Hematopoietic multipotent progenitor cell treated with erythropoietin and hydrocortisone succinate and interleukin-3 and kit ligand, for 15 days (in vitro differentiated cells): ENCODE measurements around the gene COG6.

ENCODE experiments used
- DNase-seq: peaks from one replicate; pipeline ENCODE4 v3.0.0-alpha.2; 2015; ENCODE audit warnings: low spot score

The COG6 gene

DNA sequence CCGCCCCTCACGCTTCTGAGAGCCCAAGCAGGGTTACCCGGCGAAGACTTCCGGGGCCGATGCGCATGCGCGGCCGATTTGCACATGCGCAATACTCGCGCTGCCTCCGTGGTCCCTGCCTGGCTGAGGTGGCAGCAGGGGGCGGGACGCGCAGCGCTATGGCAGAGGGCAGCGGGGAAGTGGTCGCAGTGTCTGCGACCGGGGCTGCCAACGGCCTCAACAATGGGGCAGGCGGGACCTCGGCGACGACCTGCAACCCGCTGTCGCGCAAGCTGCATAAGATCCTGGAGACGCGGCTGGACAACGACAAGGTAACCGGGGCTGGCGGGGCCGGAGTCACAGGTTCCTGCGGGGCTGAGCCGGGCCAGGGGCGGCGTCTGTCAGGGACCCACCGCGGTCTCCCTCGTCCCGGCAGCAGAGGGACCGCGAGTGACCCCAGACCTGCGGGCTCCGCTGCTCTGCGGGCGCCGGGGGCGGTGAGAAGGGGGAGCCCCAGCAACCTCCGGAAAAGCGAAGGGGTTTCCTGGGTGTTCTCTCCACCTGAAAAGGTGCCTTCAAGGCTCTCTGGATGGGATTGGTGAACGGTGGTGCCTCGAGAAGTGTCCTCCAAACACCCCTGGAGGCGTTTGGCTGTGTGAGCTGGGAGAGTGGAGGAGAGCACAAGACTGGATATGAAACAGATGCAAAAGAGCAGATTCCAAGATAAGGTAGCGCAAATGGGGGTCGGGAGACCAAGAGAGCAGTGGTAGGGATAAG, at the start of gene COG6:
Gene COG6 (plus strand): TSS at position 94 of the 756 bp plus-strand sequence. CDS start 65 bp downstream, at position 159.
- DNase-seq = peak; percentile 89

DNA sequence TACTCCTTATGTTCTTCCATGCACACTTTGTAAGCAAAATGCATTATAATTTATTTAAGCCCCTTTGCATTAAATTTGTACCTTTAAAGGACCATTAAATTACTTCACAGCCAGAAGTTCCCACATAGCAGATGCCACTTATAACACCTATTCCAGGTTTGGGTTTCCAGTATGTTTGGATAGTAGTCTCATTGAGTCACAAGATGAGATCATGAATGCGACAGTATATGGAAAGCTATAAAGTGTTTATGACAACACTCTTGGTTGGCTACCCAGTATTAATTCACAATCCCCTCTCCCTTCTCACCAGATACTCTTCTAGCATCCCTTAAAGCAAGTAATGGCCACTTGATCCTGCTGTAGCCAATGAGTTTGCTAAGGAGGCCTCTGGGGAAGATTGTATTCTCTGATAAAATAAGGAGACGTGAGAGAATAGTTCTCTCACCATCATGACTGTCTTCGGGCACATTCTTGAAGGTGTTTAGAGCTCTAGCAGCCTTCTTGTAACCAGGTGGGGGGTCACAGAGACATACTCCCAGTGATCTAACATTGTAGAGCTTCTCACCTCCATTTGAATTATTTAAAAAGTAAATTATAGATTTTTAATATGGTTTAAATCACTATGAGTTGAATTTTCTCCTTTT, 49.7 kb upstream of the COG6 start:
- no peak for DNase-seq

- no peak for DNase-seq
Measured at GRCh38 chr13:39607876-39608275, 47.6 kb upstream of the COG6 start.

DNA sequence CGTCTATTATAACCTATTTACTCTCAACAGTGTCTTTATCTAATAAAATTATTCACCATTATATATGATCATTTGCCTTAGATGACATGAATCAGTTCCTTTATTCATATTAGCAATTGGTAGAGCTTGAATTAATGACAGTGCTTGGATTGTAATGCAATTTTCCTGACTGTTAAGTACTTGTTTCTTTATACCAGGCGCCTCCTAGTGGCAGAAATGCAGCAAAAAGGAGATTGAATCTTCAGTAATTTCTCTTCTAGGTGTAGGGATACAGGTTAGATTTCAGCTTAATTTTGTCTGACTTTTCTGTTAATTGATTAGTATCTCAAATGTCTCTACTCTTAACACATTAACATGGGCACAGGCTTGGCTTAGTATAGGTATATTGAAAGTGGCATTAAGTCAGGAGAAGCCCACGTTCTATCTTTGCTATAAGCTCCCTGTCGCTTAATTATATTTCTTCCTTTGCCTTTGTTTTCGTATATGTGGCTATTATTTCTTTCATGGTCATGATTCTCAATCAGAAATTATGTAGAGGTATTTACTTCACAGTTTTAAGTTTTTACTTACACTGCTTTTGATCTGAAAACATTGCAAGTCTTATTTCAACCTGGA, 43.3 kb upstream of the COG6 start:
- peak; percentile 60 for DNase-seq

DNA sequence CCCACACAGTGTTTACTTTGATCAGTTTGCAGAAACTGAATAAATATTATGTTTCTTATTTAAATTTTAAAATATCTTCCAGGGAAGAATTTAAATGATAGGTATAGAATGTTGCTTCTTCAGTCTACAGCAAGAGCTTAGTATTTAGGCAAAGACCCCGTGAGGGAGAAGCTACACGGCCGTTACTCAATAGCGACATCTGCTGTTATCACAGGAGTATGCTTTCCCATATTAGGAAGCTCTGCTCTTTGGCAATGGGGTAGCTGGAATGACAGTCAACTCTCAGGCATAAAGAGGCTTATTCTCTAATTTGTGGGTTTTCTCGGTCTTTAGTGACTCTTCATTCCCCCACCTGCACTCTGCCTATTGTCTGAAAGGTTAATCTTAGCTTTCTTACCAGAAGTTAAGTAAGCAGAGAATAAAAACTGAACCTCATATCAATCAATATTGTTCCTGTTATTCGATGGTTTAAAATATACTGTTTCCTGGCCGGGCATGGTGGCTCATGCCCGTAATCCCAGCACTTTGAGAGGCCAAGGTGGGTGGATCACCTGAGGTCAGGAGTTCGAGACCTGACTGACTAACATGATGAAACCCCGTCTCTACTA, 39.3 kb upstream of the COG6 start:
- peak; percentile 50 for DNase-seq

DNA sequence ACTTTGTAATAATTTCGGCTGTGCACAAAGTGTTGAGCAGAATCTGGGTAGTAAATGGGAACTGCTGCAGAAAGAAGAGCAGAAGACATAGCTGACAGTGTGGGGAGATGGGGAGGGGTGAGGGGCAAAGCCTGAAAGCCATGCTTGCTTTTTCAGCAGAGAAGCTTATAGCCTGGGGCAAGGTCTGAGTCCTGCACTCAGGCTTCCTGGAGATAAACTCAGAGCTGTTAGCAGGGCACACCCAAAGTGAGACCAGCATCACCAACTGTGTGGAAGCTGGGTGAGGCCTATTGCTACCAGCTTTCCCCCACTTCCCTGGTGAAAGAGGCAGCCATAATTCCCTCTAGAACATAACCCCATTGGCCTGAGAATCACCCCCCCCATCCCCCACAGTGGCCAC, 36.9 kb upstream of the COG6 start:
- DNase-seq = no peak

DNA sequence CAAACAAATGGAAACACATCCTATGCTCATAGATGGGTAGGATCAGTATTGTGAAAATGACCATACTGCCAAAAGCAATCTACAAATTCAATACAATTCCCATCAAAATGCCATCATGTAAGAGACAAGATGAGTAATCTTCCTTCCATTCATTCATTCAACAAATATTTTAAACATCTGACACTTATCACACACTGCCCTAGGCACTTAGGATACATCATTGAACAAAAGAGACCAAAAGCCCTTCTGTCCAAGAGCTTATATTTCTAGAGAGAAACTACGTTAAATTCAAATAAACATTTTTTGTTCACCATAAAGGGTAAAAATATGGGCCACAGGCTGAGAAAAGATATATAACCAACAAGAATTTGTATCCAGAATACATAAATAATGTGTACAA, 32.0 kb upstream of the COG6 start:
- no peak for DNase-seq

DNA sequence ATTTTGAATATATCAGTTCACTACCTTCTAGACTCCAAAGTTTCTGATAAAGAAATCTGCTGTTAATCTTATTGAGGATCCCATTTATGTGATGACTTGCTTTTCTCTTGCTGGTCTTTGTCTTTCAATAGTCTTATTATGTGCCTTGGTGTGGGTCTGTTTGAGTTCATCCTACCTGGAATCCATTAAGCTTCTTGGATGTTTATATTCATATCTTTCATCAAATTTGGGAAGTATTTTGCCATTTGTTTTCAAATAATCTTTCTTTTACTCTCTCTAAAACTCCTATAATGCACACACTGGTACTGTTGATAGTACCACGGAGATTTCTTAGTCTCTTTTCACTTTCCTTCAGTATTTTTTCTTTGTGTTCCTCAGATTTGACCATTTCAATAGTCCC, 24.2 kb upstream of the COG6 start:
- DNase-seq = no peak

GRCh38 chr13:39632994-39633393, 22.5 kb upstream of the COG6 start:
- no peak for DNase-seq

- DNase-seq = no peak
Measured at GRCh38 chr13:39635564-39635963, 19.9 kb upstream of the COG6 start.

DNA sequence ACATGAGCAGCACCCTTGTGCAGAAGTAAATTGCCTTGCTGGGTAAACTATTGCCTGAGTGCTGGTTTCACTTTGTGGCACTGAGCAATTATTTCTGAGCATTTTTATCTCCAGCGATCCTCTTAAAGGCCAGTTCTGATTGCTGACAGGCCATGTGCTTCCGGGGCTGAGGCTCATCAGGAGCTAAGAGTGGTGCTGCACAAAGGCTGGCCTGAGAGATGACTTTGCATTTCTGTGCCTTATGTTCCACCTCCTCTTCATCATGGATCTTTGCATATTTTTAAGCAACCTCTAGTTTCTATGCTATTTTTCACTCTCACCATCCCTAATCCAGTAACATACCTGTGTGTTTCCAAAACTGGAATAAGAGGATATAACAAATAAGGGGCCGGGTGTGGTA, 17.6 kb upstream of the COG6 start:
- no peak for DNase-seq

GRCh38 chr13:39641645-39642044, 13.8 kb upstream of the COG6 start:
- DNase-seq = no peak

GRCh38 chr13:39646122-39646521, 9.3 kb upstream of the COG6 start:
- no peak for DNase-seq

GRCh38 chr13:39655041-39655568, 357 bp upstream of the COG6 start:
- no peak for DNase-seq

GRCh38 chr13:39656325-39656677, 839 bp downstream of the COG6 start:
- DNase-seq = peak; percentile 8

- DNase-seq = no peak
Measured at GRCh38 chr13:39663508-39663907, 8.0 kb downstream of the COG6 start.

- no peak for DNase-seq
Measured at GRCh38 chr13:39663958-39664357, 8.5 kb downstream of the COG6 start.

- DNase-seq = no peak
Measured at GRCh38 chr13:39665763-39666162, 10.3 kb downstream of the COG6 start.

DNA sequence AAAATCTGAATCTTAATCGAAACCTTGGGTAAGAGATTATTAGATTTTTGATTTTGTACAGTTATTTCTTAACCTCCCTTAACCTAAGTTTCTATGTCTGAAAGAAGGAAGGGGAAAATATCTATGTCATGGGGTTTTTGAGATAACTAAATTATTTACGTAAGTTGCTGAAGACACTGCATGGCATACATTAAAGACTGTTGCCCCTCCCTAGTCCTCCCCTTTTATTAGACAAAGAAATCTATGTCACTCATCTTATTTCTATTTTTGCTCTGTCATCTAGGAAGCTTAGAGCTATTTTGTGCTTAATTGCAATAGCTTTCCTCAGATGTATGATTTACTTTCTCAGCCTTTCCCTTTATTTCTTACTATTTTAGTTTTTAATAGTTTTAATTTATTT, 15.0 kb downstream of the COG6 start:
- DNase-seq = no peak

GRCh38 chr13:39672378-39673132, 17.1 kb downstream of the COG6 start:
- no peak for DNase-seq

GRCh38 chr13:39675904-39676303, 20.4 kb downstream of the COG6 start:
- no peak for DNase-seq

DNA sequence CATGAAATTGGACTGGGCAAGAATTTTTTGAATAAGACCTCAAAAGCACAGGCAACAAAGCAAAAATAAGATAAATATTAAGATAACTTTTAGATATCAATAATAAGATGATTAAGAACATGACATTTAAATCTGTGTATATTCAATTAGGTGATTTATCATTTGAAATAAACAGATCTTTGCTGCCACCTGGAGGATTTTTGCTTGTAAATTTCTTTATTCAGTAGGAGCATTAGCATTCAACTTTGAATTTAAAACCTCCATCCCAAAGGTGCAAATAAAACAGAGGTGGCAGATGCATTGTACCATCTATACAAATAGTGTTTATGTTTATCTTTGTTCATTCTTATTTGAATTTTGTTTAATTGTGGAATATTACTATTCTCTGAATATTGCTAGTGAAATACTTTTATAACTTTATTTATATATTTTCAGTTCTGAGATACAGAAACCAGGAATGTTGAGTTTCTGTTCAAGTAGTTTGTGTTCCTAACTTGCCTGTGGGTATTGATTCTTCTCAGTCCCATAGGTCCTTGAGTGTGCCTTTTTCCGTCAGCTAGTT, 20.9 kb downstream of the COG6 start:
- DNase-seq = peak; percentile 62
